ENCODE data around the gene HOXB2.

HOXB2 gene

GRCh38 chr17:48592057-48592514 is 47.2 kb upstream of the HOXB2 start:
- Histone ChIP-seq H3K9me3 (ENCODE audit: severe bottlenecking) (no peaks in the 10 kb centered on the region), H3K4me1 (ENCODE audit: insufficient read depth, poor library complexity, severe bottlenecking) (peaks cover 6% of the 10 kb centered on the region), H3K36me3 (ENCODE audit: low read depth) (no peaks in the 10 kb centered on the region), H3K4me3 (ENCODE audit: severe bottlenecking) (no peak overlapping the region), H3K27me3 (ENCODE audit: insufficient read depth, poor library complexity, severe bottlenecking) (no peaks in the 10 kb centered on the region), H3K27ac (ENCODE audit: poor library complexity, severe bottlenecking) (no peak overlapping the region)
- no peak for ATAC-seq (ENCODE audit: low read depth)
- no peak for DNase-seq (ENCODE audit: low spot score)
- TF ChIP-seq CTCF (IDR thresholded peaks at IDR 0.05; ENCODE audit: poor library complexity, severe bottlenecking) = no peak

- no peaks in the 10 kb centered on the region for H3K36me3 ChIP-seq (ENCODE audit: low read depth)
- TF ChIP-seq CTCF (IDR thresholded peaks at IDR 0.05; ENCODE audit: poor library complexity, severe bottlenecking) = no peak
- no peak for ATAC-seq (ENCODE audit: low read depth)
- no peaks in the 10 kb centered on the region for H3K27me3 ChIP-seq (ENCODE audit: insufficient read depth, poor library complexity, severe bottlenecking)
- no peak overlapping the region for H3K4me3 ChIP-seq (ENCODE audit: severe bottlenecking)
- H3K4me1 ChIP-seq (ENCODE audit: insufficient read depth, poor library complexity, severe bottlenecking) = peaks cover 6% of the 10 kb centered on the region
- DNase-seq (ENCODE audit: low spot score) = no peak
- H3K9me3 ChIP-seq (ENCODE audit: severe bottlenecking) = no peaks in the 10 kb centered on the region
- no peak overlapping the region for H3K27ac ChIP-seq (ENCODE audit: poor library complexity, severe bottlenecking)
Observed at GRCh38 chr17:48591255-48592056, 46.5 kb upstream of the HOXB2 start.

- H3K27ac ChIP-seq (ENCODE audit: poor library complexity, severe bottlenecking) = no peak overlapping the region
- no peaks in the 10 kb centered on the region for H3K36me3 ChIP-seq (ENCODE audit: low read depth)
- peaks cover 6% of the 10 kb centered on the region for H3K4me1 ChIP-seq (ENCODE audit: insufficient read depth, poor library complexity, severe bottlenecking)
- H3K27me3 ChIP-seq (ENCODE audit: insufficient read depth, poor library complexity, severe bottlenecking) = no peaks in the 10 kb centered on the region
- no peak for TF ChIP-seq CTCF (IDR thresholded peaks at IDR 0.05; ENCODE audit: poor library complexity, severe bottlenecking)
- no peak overlapping the region for H3K4me3 ChIP-seq (ENCODE audit: severe bottlenecking)
- no peak for ATAC-seq (ENCODE audit: low read depth)
- no peak for DNase-seq (ENCODE audit: low spot score)
- no peaks in the 10 kb centered on the region for H3K9me3 ChIP-seq (ENCODE audit: severe bottlenecking)
Observed at GRCh38 chr17:48590607-48591161, 45.8 kb upstream of the HOXB2 start.

GRCh38 chr17:48589831-48590606 is 45.1 kb upstream of the HOXB2 start, which contains the start of gene HOXB3:
TSS of gene HOXB3 (minus strand) at chr17:48590241. CDS start at chr17:48552474, 37,767 bp downstream.
- TF ChIP-seq CTCF (IDR thresholded peaks at IDR 0.05; ENCODE audit: poor library complexity, severe bottlenecking) = no peak
- no peaks in the 10 kb centered on the region for H3K27me3 ChIP-seq (ENCODE audit: insufficient read depth, poor library complexity, severe bottlenecking)

More at GRCh38 chr17:48589831-48590606, 45.1 kb upstream of the HOXB2 start, which contains the start of gene HOXB3:
- no peak for DNase-seq (ENCODE audit: low spot score)
- H3K27ac ChIP-seq (ENCODE audit: poor library complexity, severe bottlenecking) = no peak within 1 kb of the TSS
- H3K9me3 ChIP-seq (ENCODE audit: severe bottlenecking) = no peaks in the 10 kb centered on the region
- no peak within 1 kb of the TSS for H3K4me3 ChIP-seq (ENCODE audit: severe bottlenecking)
- no peak for ATAC-seq (ENCODE audit: low read depth)
- H3K36me3 ChIP-seq (ENCODE audit: low read depth) = no peaks in the 10 kb centered on the region
- H3K4me1 ChIP-seq (ENCODE audit: insufficient read depth, poor library complexity, severe bottlenecking) = peaks cover 6% of the 10 kb centered on the region
